Measurements from ENCODE around the gene PHPT1.
"Not testable (repeated sequence)": the region's sequence is repeated elsewhere in the genome, so short reads cannot be mapped to it uniquely, and the experiment has no call there.

The PHPT1 gene

DNA sequence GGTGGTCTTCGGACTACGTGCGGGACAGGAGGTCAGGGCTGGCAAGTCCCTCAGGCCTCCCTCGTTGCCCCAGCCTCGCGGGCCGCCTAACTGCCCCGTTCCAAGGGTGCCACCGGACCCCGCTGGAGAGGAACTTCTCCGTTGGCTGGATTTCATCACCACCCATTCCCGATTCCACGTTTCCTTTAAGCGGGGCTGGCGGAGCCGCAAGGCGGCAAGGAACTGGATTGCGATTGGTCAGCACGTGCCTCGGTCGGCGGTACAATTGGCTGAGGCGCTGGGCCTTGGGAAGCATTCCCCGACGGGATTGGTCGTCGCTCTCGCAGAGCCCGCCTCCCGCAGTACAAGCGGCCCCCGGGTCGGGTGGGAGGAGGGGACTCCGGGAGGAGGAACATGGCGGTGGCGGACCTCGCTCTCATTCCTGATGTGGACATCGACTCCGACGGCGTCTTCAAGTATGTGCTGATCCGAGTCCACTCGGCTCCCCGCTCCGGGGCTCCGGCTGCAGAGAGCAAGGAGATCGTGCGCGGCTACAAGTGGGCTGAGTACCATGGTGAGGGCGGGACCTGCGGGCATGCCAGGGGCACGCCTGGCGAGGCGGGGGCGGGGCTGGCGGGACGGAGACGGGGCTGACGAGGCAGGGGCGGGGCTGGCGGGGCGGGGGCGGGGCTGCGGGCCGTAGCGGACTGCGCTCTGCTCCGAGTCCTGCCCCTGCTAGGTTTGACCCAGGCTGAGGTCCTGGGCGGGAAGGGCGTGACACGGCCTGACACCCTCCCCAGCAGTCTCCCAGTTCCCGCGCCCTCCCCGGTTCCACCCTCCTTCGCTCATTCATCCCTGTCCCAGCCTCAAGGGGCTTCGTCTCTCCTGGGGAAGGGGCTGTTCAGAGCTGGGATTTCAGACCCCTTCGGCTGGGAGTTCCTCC lies at the start of gene PHPT1:
TSS of gene PHPT1 (plus strand) at position 372 of the 922 bp plus-strand sequence. CDS start at position 394, 22 bp downstream.
- peak; percentile 96 for DNase-seq (ENCODE audit: low read depth)

DNA sequence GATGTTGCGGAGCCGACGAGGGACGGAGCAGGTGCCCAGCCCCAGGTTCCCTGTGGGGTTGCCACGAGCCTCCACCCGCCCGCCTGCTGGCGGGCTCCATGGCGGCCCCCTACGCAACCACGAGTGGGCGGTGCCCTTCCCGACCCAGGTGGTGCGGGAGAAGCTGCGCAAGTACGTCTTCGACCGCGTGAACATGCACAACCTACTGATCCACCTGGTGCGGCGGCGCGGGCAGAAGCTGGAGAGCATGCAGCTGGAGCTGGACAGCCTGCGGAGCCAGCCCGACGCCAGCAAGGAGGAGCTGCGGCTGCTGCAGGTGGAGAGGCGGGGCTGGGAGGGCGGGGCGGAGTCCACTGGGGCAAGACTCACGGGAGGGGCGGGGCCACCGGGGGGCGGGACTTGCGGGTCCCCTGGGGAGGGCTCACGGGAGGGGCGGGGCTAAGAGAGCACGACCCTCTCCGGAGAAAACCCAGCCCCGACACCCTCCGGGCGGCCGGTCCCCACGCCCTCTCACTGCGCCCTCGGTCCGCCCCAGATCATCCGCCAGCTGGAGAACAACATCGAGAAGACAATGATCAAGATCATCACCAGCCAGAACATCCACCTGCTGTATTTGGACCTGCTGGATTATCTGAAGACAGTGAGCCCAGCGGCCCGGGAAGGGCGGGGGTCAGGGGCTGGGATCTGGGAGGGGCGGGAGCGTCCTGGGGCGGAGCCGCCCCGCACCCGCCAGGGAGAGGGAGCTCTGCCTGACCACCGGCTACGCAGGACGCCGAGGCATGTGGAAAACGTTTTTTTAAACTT lies 49.2 kb upstream of the PHPT1 start:
- no peak for DNase-seq (ENCODE audit: low read depth)

DNA sequence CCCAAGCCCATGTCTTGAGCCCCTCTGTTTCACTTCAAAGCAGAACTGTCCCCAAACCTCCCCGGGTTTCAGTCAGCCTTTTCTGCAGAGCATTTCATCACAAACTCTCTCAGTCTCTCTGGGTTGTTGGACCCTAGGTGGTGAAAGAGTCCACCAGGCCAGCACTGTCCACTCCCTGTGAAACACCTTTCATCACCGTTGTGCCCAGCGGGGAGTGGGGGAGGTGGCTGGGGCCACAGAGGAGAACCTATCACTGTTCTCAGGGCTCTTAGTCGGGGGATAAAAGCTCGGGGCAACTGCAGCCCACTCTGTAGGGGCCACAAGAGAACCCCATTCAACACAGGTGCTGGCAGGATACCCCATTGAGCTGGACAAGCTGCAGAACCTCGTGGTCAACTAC lies 46.9 kb upstream of the PHPT1 start:
- DNase-seq (ENCODE audit: low read depth) = no peak

DNA sequence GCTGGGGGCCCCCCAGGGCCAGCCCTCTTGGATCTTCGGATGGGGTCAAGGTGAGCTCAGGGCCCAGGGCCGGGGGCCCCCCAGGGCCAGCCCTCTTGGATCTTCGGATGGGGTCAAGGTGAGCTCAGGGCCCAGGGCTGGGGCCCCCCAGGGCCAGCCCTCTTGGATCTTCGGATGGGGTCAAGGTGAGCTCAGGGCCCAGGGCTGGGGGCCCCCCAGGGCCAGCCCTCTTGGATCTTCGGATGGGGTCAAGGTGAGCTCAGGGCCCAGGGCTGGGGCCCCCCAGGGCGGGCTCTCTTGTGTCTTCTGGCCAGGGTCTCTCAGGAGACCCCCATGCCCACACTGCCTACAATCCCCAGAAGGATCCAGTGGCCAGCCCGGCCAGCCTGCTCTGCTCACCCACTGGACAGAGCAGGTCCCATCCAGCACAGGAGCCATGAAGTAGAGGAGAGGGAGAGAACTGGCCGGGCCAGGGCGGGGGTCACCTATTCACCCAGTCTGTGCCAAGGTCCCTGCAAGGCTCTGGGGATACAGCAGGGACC lies 46.1 kb upstream of the PHPT1 start:
- DNase-seq (ENCODE audit: low read depth) = not testable (repeated sequence)

DNA sequence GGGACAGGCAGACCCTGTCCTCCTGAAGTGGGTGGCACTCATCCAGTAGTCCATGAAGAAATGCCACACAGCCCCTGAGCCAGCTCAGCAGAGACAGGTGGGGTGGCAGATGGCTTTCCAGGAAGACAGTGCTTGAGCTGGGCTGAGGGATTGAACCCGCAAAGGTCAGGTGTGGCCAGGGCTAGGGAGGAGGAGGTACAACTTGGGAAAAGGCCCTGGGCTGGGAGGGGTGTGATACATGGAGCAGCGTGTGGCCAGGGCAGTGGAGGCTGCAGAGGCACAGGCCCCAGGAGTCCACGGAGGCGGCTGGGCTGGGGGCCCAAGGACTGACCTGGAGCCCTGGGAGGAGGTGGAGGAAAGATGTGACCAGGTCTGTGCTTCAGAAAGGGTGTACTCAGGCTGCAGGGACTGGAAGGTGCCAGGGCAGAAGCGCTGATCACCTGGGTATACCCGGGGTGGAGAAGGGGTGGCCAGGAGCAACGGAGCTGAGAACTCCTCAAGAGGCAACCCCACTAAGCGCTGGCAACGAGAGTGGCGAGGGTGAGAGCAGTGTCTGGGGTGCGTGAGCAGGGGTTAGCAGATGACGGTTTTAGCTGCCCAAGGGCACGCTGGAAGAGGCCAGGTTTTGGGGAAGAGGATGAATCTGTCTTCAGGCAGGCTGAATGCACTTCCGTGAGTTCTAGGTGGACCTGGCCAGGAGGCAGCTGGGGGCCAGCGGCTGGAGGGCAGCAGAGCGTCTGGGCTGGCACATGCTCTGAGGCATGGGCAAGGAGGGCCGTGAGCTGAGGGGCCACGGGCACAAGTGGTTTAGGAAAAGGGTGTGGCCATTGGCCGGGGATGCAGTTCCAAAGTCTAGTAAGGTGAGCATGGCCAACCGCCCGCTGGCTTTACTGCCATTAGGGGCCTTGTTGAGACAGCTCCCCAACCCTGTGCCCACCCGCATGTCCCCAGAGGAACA lies 45.4 kb upstream of the PHPT1 start:
- DNase-seq (ENCODE audit: low read depth) = no peak

- DNase-seq (ENCODE audit: low read depth) = no peak
Measured at GRCh38 chr9:136804509-136805206, 44.6 kb upstream of the PHPT1 start.

- DNase-seq (ENCODE audit: low read depth) = no peak
Measured at GRCh38 chr9:136805207-136805740, 43.9 kb upstream of the PHPT1 start.

GRCh38 chr9:136806067-136806466 lies 43.1 kb upstream of the PHPT1 start:
- DNase-seq (ENCODE audit: low read depth) = no peak

DNA sequence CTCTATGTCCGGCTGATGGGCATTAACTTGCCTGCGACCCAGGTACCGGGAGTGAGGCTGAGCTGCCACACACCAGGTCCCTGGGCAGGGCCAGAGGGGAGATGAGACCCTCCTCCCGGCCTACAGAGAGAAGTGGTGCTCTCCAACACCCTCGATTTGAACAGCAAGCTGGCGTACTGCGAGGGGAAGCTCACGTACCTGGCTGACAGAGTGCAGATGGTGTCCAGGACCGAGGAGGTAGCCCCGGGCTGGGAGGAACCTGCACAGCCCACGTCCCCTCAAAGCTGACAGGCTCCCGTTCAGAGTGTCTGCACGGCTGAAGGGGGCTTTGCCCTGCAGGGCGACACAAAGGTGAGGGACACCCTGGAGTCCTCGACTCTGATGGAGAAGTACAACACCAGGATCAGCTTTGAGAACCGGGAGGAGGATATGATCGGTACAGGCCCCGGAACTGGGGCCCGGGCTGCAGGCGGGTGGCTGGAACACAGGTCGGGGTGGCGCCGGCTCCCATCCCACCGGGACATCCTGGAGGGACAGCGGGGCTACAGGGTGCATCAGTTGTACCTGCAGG lies 42.5 kb upstream of the PHPT1 start:
- no peak for DNase-seq (ENCODE audit: low read depth)

GRCh38 chr9:136807281-136808074 lies 41.7 kb upstream of the PHPT1 start, which contains the start of gene RABL6:
RABL6 (plus strand) TSS chr9:136807948; CDS start chr9:136808197, 249 bp downstream.
- no peak for DNase-seq (ENCODE audit: low read depth)

DNA sequence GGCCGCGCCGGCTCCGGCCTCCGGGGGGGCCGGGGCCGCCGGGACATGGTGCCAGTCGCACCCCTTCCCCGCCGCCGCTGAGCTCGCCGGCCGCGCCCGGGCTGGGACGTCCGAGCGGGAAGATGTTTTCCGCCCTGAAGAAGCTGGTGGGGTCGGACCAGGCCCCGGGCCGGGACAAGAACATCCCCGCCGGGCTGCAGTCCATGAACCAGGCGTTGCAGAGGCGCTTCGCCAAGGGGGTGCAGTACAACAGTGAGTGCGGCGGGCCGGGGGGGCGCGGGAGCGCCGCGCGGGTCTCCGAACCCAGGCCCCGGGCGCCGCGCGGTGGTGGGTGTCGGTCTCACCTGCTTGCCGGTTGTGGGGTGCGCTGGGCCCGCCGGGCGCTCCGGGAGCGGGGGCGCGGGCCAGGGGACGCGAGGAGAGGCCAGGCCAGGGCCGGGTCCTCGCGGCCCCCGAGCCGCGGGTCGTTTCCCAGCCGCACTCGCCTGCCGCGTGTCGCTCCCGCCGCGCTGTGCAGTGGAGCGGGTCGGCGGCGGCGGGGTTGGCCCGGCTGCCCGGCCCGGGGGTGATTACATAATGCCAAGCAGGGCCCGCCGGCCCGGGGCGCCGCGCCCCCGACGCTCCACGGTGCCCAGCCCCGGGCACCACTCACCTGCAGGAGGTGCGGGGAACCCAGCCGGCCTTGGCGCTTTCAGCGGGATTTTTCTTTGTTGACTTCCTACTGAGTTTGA lies 41.0 kb upstream of the PHPT1 start:
- DNase-seq (ENCODE audit: low read depth) = no peak

DNA sequence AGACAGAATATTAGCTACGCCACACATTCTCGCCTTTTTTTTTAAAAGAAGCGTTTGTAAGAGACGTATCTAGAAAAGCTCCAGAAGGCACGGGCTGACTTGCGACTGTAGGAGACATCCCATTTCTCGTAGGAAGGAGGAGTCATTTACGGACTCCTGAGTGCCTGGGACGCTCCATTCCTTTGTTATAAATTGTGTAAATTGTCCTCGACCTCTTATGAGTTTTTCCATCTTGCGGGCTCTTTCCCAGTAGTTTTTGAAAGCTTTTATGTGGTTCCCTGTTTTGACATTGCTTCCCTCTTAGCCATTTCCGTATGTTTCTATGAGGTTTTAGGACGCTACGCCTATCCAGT lies 40.4 kb upstream of the PHPT1 start:
- no peak for DNase-seq (ENCODE audit: low read depth)

- no peak for DNase-seq (ENCODE audit: low read depth)
Measured at GRCh38 chr9:136814725-136815421, 34.3 kb upstream of the PHPT1 start.

DNA sequence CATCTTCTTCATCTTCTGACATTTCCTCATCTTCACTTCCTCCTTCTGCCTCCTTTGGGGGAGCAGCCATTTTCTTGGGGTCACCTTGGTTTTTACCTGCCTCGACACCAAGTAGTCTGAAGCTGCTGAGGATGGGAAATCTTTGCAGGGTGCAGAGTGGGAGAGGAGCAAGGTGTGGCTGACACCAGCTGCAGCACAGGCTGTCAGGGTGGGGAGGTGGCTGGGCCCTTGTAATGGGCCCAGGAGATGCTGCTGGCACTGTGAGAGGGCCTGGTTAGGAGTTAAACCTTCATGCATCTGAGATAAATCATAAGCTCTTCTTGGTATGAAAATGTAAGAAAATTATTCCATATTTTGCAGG lies 33.8 kb upstream of the PHPT1 start:
- no peak for DNase-seq (ENCODE audit: low read depth)

- DNase-seq (ENCODE audit: low read depth) = no peak
Measured at GRCh38 chr9:136820971-136821825, 28.0 kb upstream of the PHPT1 start.

DNA sequence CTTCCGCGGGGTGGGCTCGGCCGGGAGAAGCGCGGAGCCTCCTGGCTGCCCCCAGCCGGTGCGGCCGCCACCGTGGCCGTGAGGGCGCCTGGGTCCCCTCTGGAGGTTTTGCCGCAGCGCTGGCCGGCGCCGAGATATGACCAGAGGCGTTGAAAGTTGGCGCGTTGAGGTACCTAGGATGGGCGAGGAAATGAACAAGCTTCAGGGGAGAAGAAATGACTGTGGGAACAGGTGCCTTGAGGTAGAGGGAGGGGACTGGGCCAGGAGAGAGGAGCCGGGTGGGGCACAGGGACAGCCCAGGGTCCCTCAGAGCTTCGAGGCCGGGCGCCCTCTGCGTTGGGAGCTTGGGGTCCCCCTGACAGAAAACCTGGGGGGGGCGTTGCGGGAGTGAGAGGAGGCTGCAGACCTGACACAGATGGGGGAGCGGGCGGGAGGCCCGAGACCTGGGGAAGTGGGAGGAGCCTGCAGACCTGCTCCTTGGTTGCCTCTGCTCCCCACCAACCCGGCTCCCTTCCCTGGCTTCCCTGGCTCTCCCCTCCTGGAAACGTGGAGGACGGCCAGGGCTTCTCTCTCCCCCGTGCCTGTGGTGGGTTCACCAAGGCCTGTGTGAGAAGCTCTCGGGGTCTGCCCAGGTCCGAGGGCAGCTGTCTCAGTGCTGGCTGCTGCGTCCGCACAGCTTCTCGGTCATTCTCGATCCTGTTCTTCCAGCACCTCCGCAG lies 27.2 kb upstream of the PHPT1 start:
- no peak for DNase-seq (ENCODE audit: low read depth)
